IMR-90 (cell line): Measurements from ENCODE around the gene PI4KA. TPM values are rescaled to one million over a fixed set of nuclear protein-coding genes. Genes with fewer than 3 reads are reported as not detected.

ENCODE experiments used
- ATAC-seq: fragments of 200-7000 bp; cut with Tn5 transposase; 2 replicates; pipeline ENCODE4 v1.9.1; 2020; ENCODE audit warnings: low read depth, mild to moderate bottlenecking, moderate library complexity
- BruUV-seq: library from RNA; stranded (reverse); fragments of 400-500 nt; replicated peaks from 2 replicates; lab custom pipeline; 2021; lab: Mats Ljungman, UMichigan
- CTCF ChIA-PET: fragments of 300-600 bp; formaldehyde crosslinking; extraction: SDS; loops from one replicate; lab custom pipeline; 2021; ENCODE audit warnings: antibody characterized with exemption; lab: Yijun Ruan, JAX
- POLR2A ChIA-PET: fragments of 300-600 bp; sonication (Branson Sonifier 250); formaldehyde crosslinking; loops from one replicate; lab custom pipeline; 2022; ENCODE audit warnings: antibody characterized with exemption; ENCODE audit not compliant: unreplicated experiment; lab: Charles Lee
- DNase-seq: peaks from one replicate; pipeline ENCODE4 v3.0.0; 2013
- H2AFZ ChIP-seq: replicated peaks from 2 replicates; pipeline ENCODE3; 2013; ENCODE audit warnings: low read length, mild to moderate bottlenecking; ENCODE audit not compliant: poor library complexity
- H2AK5ac ChIP-seq: 2 replicates; pipeline ENCODE4 v1.6.1; 2013; ENCODE audit warnings: low read depth, low read length, inconsistent platforms
- H2AK9ac ChIP-seq: replicated peaks from 2 replicates; pipeline ENCODE3; 2013; ENCODE audit warnings: mild to moderate bottlenecking, low read depth, low read length, moderate library complexity; ENCODE audit not compliant: poor library complexity
- H2BK120ac ChIP-seq: 2 replicates; pipeline ENCODE4 v1.6.1; 2013; ENCODE audit warnings: low read depth, low read length, inconsistent platforms
- H2BK15ac ChIP-seq: 3 replicates; pipeline ENCODE4 v1.6.1; 2013; ENCODE audit warnings: low read depth, low read length, inconsistent platforms
- H2BK20ac ChIP-seq: 2 replicates; pipeline ENCODE4 v1.6.1; 2013; ENCODE audit warnings: low read depth, mild to moderate bottlenecking, inconsistent platforms, low read length, moderate library complexity
- H2BK5ac ChIP-seq: 2 replicates; pipeline ENCODE4 v1.6.1; 2013; ENCODE audit warnings: mild to moderate bottlenecking, low read depth, low read length, inconsistent platforms; ENCODE audit not compliant: poor library complexity, severe bottlenecking
- H3K14ac ChIP-seq: replicated peaks from 2 replicates; pipeline ENCODE4 v1.6.1; 2013; ENCODE audit warnings: low read depth, low read length, inconsistent platforms
- H3K18ac ChIP-seq: 2 replicates; pipeline ENCODE4 v1.6.1; 2013; ENCODE audit warnings: low read depth, low read length, control low read depth
- H3K23ac ChIP-seq: 2 replicates; pipeline ENCODE4 v1.6.1; 2013; ENCODE audit warnings: low read depth, low read length, inconsistent platforms
- H3K27ac ChIP-seq: 2 replicates; pipeline ENCODE4 v1.5.1; 2013; ENCODE audit warnings: mild to moderate bottlenecking, control low read depth, low read length; ENCODE audit not compliant: insufficient read depth
- H3K27me3 ChIP-seq: 2 replicates; pipeline ENCODE4 v1.6.1; 2013; ENCODE audit warnings: low read length; ENCODE audit not compliant: control insufficient read depth, insufficient read depth
- H3K36me3 ChIP-seq: 2 replicates; pipeline ENCODE4 v1.6.1; 2013; ENCODE audit warnings: low read length, mixed read lengths; ENCODE audit not compliant: control insufficient read depth, insufficient read depth
- H3K4ac ChIP-seq: 2 replicates; pipeline ENCODE4 v1.6.1; 2013; ENCODE audit warnings: low read depth, low read length, inconsistent platforms
- H3K4me1 ChIP-seq: 2 replicates; pipeline ENCODE4 v1.6.1; 2013; ENCODE audit warnings: low read length, mixed read lengths; ENCODE audit not compliant: control insufficient read depth, insufficient read depth
- H3K4me2 ChIP-seq: 2 replicates; pipeline ENCODE4 v1.6.1; 2013; ENCODE audit warnings: low read depth, mild to moderate bottlenecking, control low read depth, low read length, moderate library complexity
- H3K4me3 ChIP-seq: 2 replicates; pipeline ENCODE4 v1.5.1; 2013; ENCODE audit warnings: low read depth, mild to moderate bottlenecking, control low read depth, low read length, moderate library complexity; ENCODE audit not compliant: insufficient read depth
- H3K56ac ChIP-seq: 2 replicates; pipeline ENCODE4 v1.6.1; 2013; ENCODE audit warnings: low read length, inconsistent platforms; ENCODE audit not compliant: insufficient read depth; ENCODE audit errors: extremely low read depth
- H3K79me1 ChIP-seq, 2 experiments: 2 replicates each; pipeline ENCODE4 v1.6.1; 2013; ENCODE audit warnings: low read length in 2 of 2, inconsistent platforms in 1 of 2, low read depth in 1 of 2
- H3K9ac ChIP-seq: 2 replicates; pipeline ENCODE4 v1.6.1; 2013; ENCODE audit warnings: low read depth, low read length, control low read depth
- H3K9me1 ChIP-seq: 2 replicates; pipeline ENCODE4 v1.6.1; 2013; ENCODE audit warnings: low read length, inconsistent platforms; ENCODE audit not compliant: insufficient read depth
- H3K9me3 ChIP-seq: 2 replicates; pipeline ENCODE4 v1.6.1; 2013; ENCODE audit warnings: low read length; ENCODE audit not compliant: control insufficient read depth, insufficient read depth
- H4K20me1 ChIP-seq: 2 replicates; pipeline ENCODE4 v1.6.1; 2013; ENCODE audit warnings: low read length, inconsistent platforms; ENCODE audit not compliant: insufficient read depth
- H4K5ac ChIP-seq: 2 replicates; pipeline ENCODE4 v1.6.1; 2013; ENCODE audit warnings: mild to moderate bottlenecking, low read depth, low read length, control low read depth
- H4K8ac ChIP-seq, 2 experiments: 2 replicates each; pipeline ENCODE4 v1.6.1; 2013; ENCODE audit warnings: low read depth in 2 of 2, low read length in 2 of 2, control low read depth in 1 of 2, inconsistent platforms in 1 of 2
- H4K91ac ChIP-seq: 2 replicates; pipeline ENCODE4 v1.6.1; 2013; ENCODE audit warnings: low read depth, low read length, inconsistent platforms; ENCODE audit not compliant: insufficient read depth
- BHLHE40 ChIP-seq: fragments of 150-350 bp; IDR thresholded peaks from 2 replicates; pipeline ENCODE4 v1.6.1; 2016; ENCODE audit warnings: mild to moderate bottlenecking, low read depth, low read length
- CEBPB ChIP-seq: IDR thresholded peaks from 2 replicates; pipeline ENCODE4 v1.6.1; 2012; ENCODE audit warnings: low read depth, low read length, improper control_type of control experiment
- CHD1 ChIP-seq: IDR thresholded peaks from 2 replicates; pipeline ENCODE4 v1.6.1; 2012; ENCODE audit warnings: low read depth, low read length, improper control_type of control experiment
- CTCF ChIP-seq: conservative IDR thresholded peaks from 2 replicates; pipeline ENCODE4 v1.5.1; 2012; ENCODE audit warnings: mild to moderate bottlenecking, low read depth, low read length, improper control_type of control experiment
- ELK1 ChIP-seq: fragments of 150-350 bp; IDR thresholded peaks from 2 replicates; pipeline ENCODE4 v1.6.1; 2016; ENCODE audit warnings: low read depth, mild to moderate bottlenecking, low read length, moderate library complexity, borderline replicate concordance
- FOS ChIP-seq: fragments of 150-350 bp; IDR thresholded peaks from 2 replicates; pipeline ENCODE4 v1.6.1; 2016; ENCODE audit warnings: low read depth, low read length
- MAFK ChIP-seq: IDR thresholded peaks from 2 replicates; pipeline ENCODE4 v1.6.1; 2012; ENCODE audit warnings: low read depth, low read length, improper control_type of control experiment
- MAZ ChIP-seq: IDR thresholded peaks from 2 replicates; pipeline ENCODE4 v1.6.1; 2012; ENCODE audit warnings: low read depth, mild to moderate bottlenecking, low read length, improper control_type of control experiment, moderate library complexity, borderline replicate concordance
- MXI1 ChIP-seq: IDR thresholded peaks from 2 replicates; pipeline ENCODE4 v1.6.1; 2012; ENCODE audit warnings: low read depth, mild to moderate bottlenecking, low read length, moderate library complexity, borderline replicate concordance
- NFE2L2 ChIP-seq: fragments of 150-350 bp; IDR thresholded peaks from 2 replicates; pipeline ENCODE4 v1.6.1; 2016; ENCODE audit warnings: low read depth, mild to moderate bottlenecking, low read length
- POLR2A ChIP-seq: IDR thresholded peaks from 2 replicates; pipeline ENCODE4 v1.6.1; 2012; ENCODE audit warnings: mild to moderate bottlenecking, low read depth, low read length
- RAD21 ChIP-seq: IDR thresholded peaks from 2 replicates; pipeline ENCODE4 v1.6.1; 2012; ENCODE audit warnings: low read length, improper control_type of control experiment
- RCOR1 ChIP-seq: IDR thresholded peaks from 2 replicates; pipeline ENCODE4 v1.6.1; 2012; ENCODE audit warnings: mild to moderate bottlenecking, low read length, improper control_type of control experiment; ENCODE audit not compliant: insufficient replicate concordance
- RFX5 ChIP-seq: IDR thresholded peaks from 2 replicates; pipeline ENCODE4 v1.8.0; 2012; ENCODE audit warnings: low read depth, mild to moderate bottlenecking, low read length, moderate library complexity
- SMC3 ChIP-seq: fragments of 150-350 bp; IDR thresholded peaks from 2 replicates; pipeline ENCODE4 v1.6.1; 2016; ENCODE audit warnings: low read depth, mild to moderate bottlenecking, antibody characterized with exemption, low read length, moderate library complexity
- USF2 ChIP-seq: fragments of 150-350 bp; IDR thresholded peaks from 2 replicates; pipeline ENCODE4 v1.6.1; 2017; ENCODE audit warnings: mild to moderate bottlenecking, antibody characterized with exemption, low read length, low read depth
- WGBS, 2 experiments: methylation state at CpG; one replicate each; pipeline versions ENCODE4 v1.1.5 to v1.1.7; 2013; ENCODE audit warnings: missing lambda C conversion rate in 2 of 2; ENCODE audit not compliant: insufficient read length in 1 of 2; ENCODE audit errors: extremely low coverage in 2 of 2; 5-methylcytosine and 5-hydroxymethylcytosine counted together
- dilution Hi-C: fragments of 300-500 bp; cut with HindIII; formaldehyde crosslinking; loops from one replicate; pipeline ENCODE4 v1.14.3; 2018; ENCODE audit warnings: low sequenced_read_pairs; ENCODE audit not compliant: unreplicated experiment
- in situ Hi-C: fragments of 300-500 bp; cut with MboI; formaldehyde crosslinking; loops from 3 replicates; pipeline ENCODE4 v1.14.3; 2019; ENCODE audit warnings: low sequenced_read_pairs, inconsistent platforms, mixed read lengths
- intact Hi-C: fragments of 100-400 bp; cut with micrococcal nuclease; formaldehyde crosslinking; loops from 2 replicates; pipeline ENCODE4 v1.10.0; 2022
- polyA plus RNA-seq, 3 experiments: library from polyadenylated mRNA; depleted of rRNA; stranded (reverse); fragments of >200 nt; gene quantifications; 2 replicates each; pipeline ENCODE4 v1.2.3, GENCODE V29; 2012; ENCODE audit warnings: low replicate concordance in 1 of 3
- total RNA-seq: library from RNA; depleted of rRNA; stranded (reverse); fragments of >200 nt; gene quantifications from 2 replicates; pipeline ENCODE4 v1.2.3, GENCODE V29; 2012

The PI4KA gene
- total and polyA plus RNA-seq, 2 of the 4 experiments (the other 2 are of a cell fraction) = 16.8 to 35.5 TPM

GRCh38 chr22:20729194-20729593 lies 129.4 kb downstream of the PI4KA start:
- H3K27me3 ChIP-seq = no peaks in the 10 kb centered on the region
- H3K4me3 ChIP-seq = no peak overlapping the region
- H2AFZ ChIP-seq = no peak overlapping the region
- H3K9me1 ChIP-seq = no peaks in the 10 kb centered on the region
- no peak overlapping the region for H3K9ac ChIP-seq
- no peak for TF ChIP-seq RCOR1
- no peak for TF ChIP-seq CEBPB
- TF ChIP-seq NFE2L2 = no peak
- TF ChIP-seq POLR2A = no peak
- no peak for TF ChIP-seq MXI1
- TF ChIP-seq RFX5 = no peak
- no peak for TF ChIP-seq SMC3
- no peak for TF ChIP-seq MAFK
- TF ChIP-seq FOS = no peak
- no peak for TF ChIP-seq BHLHE40
- TF ChIP-seq RAD21 = no peak
- TF ChIP-seq CHD1 = no peak
- no peak for TF ChIP-seq MAZ
- no peak for TF ChIP-seq ELK1
- TF ChIP-seq USF2 = no peak
- no peak for TF ChIP-seq CTCF
- no TSS peak for BruUV-seq
- ChIA-PET POLR2A (no interaction called here), CTCF (no interaction called here)
- in situ Hi-C loops = loop anchor here (10.0 kb wide), 1 partner anchor 56 kb away; no protein-coding TSS in a partner anchor
- H3K4me1 ChIP-seq = no peaks in the 10 kb centered on the region
- dilution Hi-C loops = no loop called here
- H3K36me3 ChIP-seq = peaks cover 45% of the 10 kb centered on the region
- no peak overlapping the region for H3K4me2 ChIP-seq
- H3K56ac ChIP-seq = no peak overlapping the region
- H4K91ac ChIP-seq = no peak overlapping the region
- 97% methylated on average over 8 of the region's 13 CpGs; no CpG with 5 or more reads in 1 of the 2 experiments for WGBS, 2 experiments
- no peaks in the 10 kb centered on the region for H3K9me3 ChIP-seq
- H3K14ac ChIP-seq = no peak overlapping the region
- intact Hi-C loops = no loop called here
- H2BK5ac ChIP-seq = no peak overlapping the region
- no peak for DNase-seq
- H2AK9ac ChIP-seq = no peak overlapping the region
- H3K23ac ChIP-seq = no peak overlapping the region
- H3K27ac ChIP-seq = no peak overlapping the region
- no peak overlapping the region for H2BK120ac ChIP-seq
- no peak overlapping the region for H4K8ac ChIP-seq
- H2BK15ac ChIP-seq = no peak overlapping the region
- H2AK5ac ChIP-seq = no peak overlapping the region
- H3K18ac ChIP-seq = no peak overlapping the region
- no peak overlapping the region for H3K4ac ChIP-seq
- H4K20me1 ChIP-seq = no peaks in the 10 kb centered on the region
- H3K79me1 ChIP-seq = no peaks in the 10 kb centered on the region; a peak in 1 of 4 replicates
- H2BK20ac ChIP-seq = no peak overlapping the region
- no peak for ATAC-seq
- no peak overlapping the region for H4K5ac ChIP-seq
